Uterus (tissue), 4 donors: ENCODE data around the gene FOXD4L6. TPM values are rescaled to one million over a fixed set of nuclear protein-coding genes. Genes with fewer than 3 reads are reported as not detected.
A peak's percentile ranks its signal among the peaks of the same experiment; 100 is the strongest.
"Not testable (repeated sequence)": the region's sequence is repeated elsewhere in the genome, so short reads cannot be mapped to it uniquely, and the experiment has no call there.

Experiments
- DNase-seq, 2 donors: peaks; one replicate each; pipeline ENCODE4 v3.0.0-alpha.2; 2019 to 2020
- H3K27ac ChIP-seq, 2 donors: fragments of 200-600 bp; sonication (generic); 1 replicate in 1 of 2; 2 replicates in 1 of 2; pipeline ENCODE4 v1.5.1; 2016 to 2018
- H3K27me3 ChIP-seq, 2 donors: fragments of 200-600 bp; sonication (generic); one replicate each; pipeline ENCODE4 v1.5.1; 2018 to 2019; ENCODE audit warnings: control low read depth in 1 of 2
- H3K36me3 ChIP-seq, 2 donors: fragments of 200-600 bp; sonication (generic); one replicate each; pipeline ENCODE4 v1.5.1; 2019; ENCODE audit warnings: control low read depth in 1 of 2
- H3K4me1 ChIP-seq, 2 donors: fragments of 200-600 bp; sonication (generic); one replicate each; pipeline ENCODE4 v1.5.1; 2018 to 2019; ENCODE audit warnings: control low read depth in 1 of 2
- H3K4me3 ChIP-seq, 2 donors: fragments of 200-600 bp; sonication (generic); 1 replicate in 1 of 2; 2 replicates in 1 of 2; pipeline ENCODE4 v1.5.1; 2018 to 2019; ENCODE audit warnings: mild to moderate bottlenecking in 1 of 2
- H3K9me3 ChIP-seq, 2 donors: fragments of 200-600 bp; sonication (generic); one replicate each; pipeline ENCODE4 v1.5.1; 2019; ENCODE audit warnings: control low read depth in 1 of 2
- CTCF ChIP-seq, 4 experiments: fragments of 200-600 bp in 2 of 4; fragments of 450-650 bp in 2 of 4; sonication (generic) in 2 of 4; IDR thresholded peaks; one replicate each; pipeline ENCODE4 v1.5.1; 2016 to 2019; ENCODE audit warnings: antibody characterized with exemption in 4 of 4, mild to moderate bottlenecking in 2 of 4, moderate library complexity in 1 of 4
- intact Hi-C: fragments of 100-400 bp; cut with DNase I; formaldehyde crosslinking; loops from one replicate; pipeline ENCODE4 v1.15.1; 2023; ENCODE audit warnings: low total_unique reads
- total RNA-seq, 4 donors: library from RNA; depleted of rRNA in 3 of 4; stranded (reverse); fragments of >200 nt in 3 of 4; gene quantifications; one replicate each; pipeline versions ENCODE4 v1.1.0 to v1.2.4, GENCODE V29; 2014 to 2023
- donor health status: DM: yes; HTN: yes; CAD: no.

The FOXD4L6 gene
- total RNA-seq, 4 donors from 2014 or later: 0.51 TPM; not detected in 3

GRCh38 chr9:41090386-41090785 is 38.1 kb downstream of the FOXD4L6 start:
- H3K27me3 ChIP-seq, H3K36me3 ChIP-seq, H3K9me3 ChIP-seq, H3K4me3 ChIP-seq, intact Hi-C loops, H3K4me1 ChIP-seq, H3K27ac ChIP-seq, DNase-seq: not testable (repeated sequence)

- H3K27ac ChIP-seq, H3K4me3 ChIP-seq, H3K27me3 ChIP-seq, H3K36me3 ChIP-seq, H3K9me3 ChIP-seq, H3K4me1 ChIP-seq, intact Hi-C loops, DNase-seq: not testable (repeated sequence)
- peak in 2 of 4 experiments; percentile 26 to 31 for TF ChIP-seq CTCF (IDR thresholded peaks at IDR 0.05)
These were observed 39.9 kb downstream of the FOXD4L6 start for GRCh38 chr9:41088450-41089059.

- H3K27ac ChIP-seq, H3K27me3 ChIP-seq, H3K9me3 ChIP-seq, intact Hi-C loops, H3K4me3 ChIP-seq, DNase-seq, H3K36me3 ChIP-seq, H3K4me1 ChIP-seq: not testable (repeated sequence)
These were observed 40.6 kb downstream of the FOXD4L6 start for GRCh38 chr9:41087929-41088328.

GRCh38 chr9:41087157-41087780 is 41.2 kb downstream of the FOXD4L6 start:
- H3K27ac ChIP-seq: peak overlapping the region in 1 of 2 donors; percentile 11
- H3K27me3 ChIP-seq, H3K4me3 ChIP-seq, H3K36me3 ChIP-seq, H3K4me1 ChIP-seq, intact Hi-C loops, H3K9me3 ChIP-seq: not testable (repeated sequence)
- DNase-seq: peak; percentile 27 to 41

GRCh38 chr9:41086685-41087084 is 41.8 kb downstream of the FOXD4L6 start:
- H3K4me1 ChIP-seq, DNase-seq, intact Hi-C loops, H3K36me3 ChIP-seq, H3K27ac ChIP-seq, H3K27me3 ChIP-seq, H3K9me3 ChIP-seq, H3K4me3 ChIP-seq: not testable (repeated sequence)

- DNase-seq, H3K27me3 ChIP-seq, H3K4me3 ChIP-seq, H3K27ac ChIP-seq, H3K36me3 ChIP-seq, H3K4me1 ChIP-seq, H3K9me3 ChIP-seq, intact Hi-C loops: not testable (repeated sequence)
These were observed 42.3 kb downstream of the FOXD4L6 start for GRCh38 chr9:41086215-41086614.

- intact Hi-C loops, H3K27me3 ChIP-seq, H3K4me3 ChIP-seq, H3K27ac ChIP-seq, H3K36me3 ChIP-seq, H3K9me3 ChIP-seq, DNase-seq, H3K4me1 ChIP-seq: not testable (repeated sequence)
These were observed 46.1 kb downstream of the FOXD4L6 start for GRCh38 chr9:41082358-41082757.

GRCh38 chr9:41079464-41079863 is 49.0 kb downstream of the FOXD4L6 start:
- intact Hi-C loops, H3K27me3 ChIP-seq, DNase-seq, H3K4me1 ChIP-seq, H3K27ac ChIP-seq, H3K4me3 ChIP-seq, H3K36me3 ChIP-seq, H3K9me3 ChIP-seq: not testable (repeated sequence)

- intact Hi-C loops, H3K36me3 ChIP-seq, DNase-seq, H3K4me1 ChIP-seq, H3K4me3 ChIP-seq, H3K27ac ChIP-seq, H3K27me3 ChIP-seq, H3K9me3 ChIP-seq: not testable (repeated sequence)
These were observed 50.9 kb downstream of the FOXD4L6 start for GRCh38 chr9:41077586-41077985.

Other genes with a start within 250 kb of the FOXD4L6 start
- 10 to 100 TPM in 1 of 4 donors, 1 to 10 TPM in 3; 1.0 to 20.3 (median 6.0) TPM for gene ZNG1F, start 60.6 kb upstream of the FOXD4L6 start, total RNA-seq